Cerebellar cortex (tissue), 1 donor: ENCODE results near the gene MYPN.
A peak's percentile ranks its signal among the peaks of the same experiment; 100 is the strongest.

ENCODE experiments used
- DNase-seq: peaks from one replicate; pipeline ENCODE4 v3.0.0-alpha.2; 2015; ENCODE audit warnings: low spot score

MYPN gene

GRCh38 chr10:68095153-68095552, 14.1 kb upstream of the MYPN start:
- DNase-seq = no peak

- DNase-seq = peak; percentile 78
These were observed 12.3 kb upstream of the MYPN start for GRCh38 chr10:68096913-68097516.

DNA sequence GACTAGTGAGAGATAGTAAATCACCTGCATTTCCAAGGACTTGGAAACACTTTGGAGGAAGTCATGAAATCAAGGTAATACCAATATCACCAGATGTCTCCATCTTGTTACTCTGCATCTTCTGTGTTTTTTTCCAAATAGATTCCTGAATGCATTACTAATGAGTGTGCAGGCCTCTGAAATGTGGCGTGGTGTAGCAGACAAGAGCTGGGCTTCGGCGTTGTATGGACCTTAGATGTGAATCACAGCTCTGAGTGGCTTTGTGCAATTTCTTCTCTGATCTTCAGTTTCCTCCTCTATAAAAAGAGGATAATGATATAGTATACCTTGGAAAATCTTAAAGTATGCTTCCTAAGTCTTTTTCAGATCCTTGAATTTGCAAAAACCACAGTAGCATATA, 9.6 kb upstream of the MYPN start:
- no peak for DNase-seq

GRCh38 chr10:68101066-68101465, 8.2 kb upstream of the MYPN start:
- DNase-seq = no peak

DNA sequence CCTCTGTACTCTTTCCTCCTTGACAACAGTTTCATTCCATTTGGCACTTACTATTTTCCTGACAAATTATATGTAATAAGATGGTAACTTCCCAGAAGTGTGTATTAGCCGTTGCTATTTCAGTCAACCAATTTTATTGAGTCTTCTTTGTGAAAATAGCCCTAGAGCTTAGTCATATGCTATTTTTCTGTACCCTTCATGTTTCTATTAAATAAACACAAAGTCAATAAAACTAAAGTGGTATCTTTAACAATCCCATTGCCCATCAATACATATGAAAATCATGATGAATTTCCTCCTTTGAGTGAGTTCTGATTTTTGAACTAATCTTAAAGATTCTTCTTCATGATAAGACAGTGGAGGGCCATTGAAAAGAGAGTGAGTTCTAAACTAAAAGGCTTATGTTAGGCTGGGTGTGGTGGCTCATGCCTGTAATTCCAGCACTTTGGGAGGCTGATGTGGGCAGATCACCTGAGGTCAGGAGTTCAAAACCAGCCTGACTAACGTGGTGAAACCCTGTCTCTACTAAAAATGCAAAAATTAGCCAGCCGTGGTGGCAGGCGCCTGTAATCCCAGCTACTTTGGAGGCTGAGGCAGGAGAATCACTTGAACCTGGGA, 5.9 kb upstream of the MYPN start:
- no peak for DNase-seq

DNA sequence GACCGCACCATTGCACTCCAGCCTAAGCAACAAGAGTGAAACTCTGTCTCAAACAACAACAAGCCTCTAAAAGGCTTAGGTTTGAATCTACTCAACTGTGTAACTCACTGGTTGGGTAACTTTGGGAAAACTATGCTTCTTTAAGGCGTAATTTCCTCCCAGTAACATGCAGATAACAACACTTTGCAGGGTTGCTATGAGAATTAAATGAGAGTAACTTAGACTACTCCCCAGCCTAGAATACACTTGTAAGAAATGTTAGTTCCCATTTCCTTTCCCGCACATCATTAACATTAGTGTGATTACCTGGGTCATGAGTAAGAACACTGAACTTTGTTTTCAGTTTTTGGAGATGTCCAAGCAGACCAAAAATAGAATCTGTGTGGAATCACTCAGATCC, 5.4 kb upstream of the MYPN start:
- DNase-seq = no peak

- no peak for DNase-seq
These were observed 3.5 kb upstream of the MYPN start for GRCh38 chr10:68105820-68106219.

DNA sequence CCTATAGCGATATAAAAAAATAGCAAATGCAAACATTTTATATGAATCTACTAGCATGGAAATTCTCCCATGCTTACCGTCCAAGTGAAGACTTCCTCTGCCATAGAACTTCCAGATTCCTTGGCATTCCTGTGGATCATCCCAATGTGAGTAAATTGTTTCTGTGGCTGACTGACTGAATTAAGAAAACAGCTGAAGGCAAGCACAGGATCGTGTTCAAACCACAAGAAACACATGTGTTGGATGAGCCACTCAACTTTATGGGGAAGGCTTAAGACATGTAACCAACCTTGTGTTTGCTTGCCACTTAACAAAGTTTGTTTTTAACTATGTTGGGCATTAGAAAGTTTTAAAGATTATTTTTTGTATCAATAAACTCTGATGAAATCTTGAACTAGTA, 2.6 kb upstream of the MYPN start:
- no peak for DNase-seq

DNA sequence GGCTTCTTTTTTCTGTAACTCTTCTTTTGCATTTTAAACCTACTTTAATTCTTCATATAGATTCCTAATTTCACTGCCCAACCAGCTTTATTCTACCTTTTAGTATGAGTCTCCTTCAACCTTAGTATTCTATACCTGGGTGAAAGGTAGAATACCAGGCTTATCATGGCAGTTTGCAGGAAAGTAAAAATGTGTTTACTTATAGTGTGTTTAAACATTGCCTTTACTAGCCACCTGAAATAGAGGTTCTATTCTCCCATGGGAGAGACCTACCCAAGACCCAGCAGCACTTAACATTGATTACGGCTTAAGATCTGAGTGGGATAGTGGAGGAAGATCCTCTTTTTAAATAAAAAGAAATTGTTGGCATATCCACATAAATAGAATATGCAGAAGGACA, 1.6 kb upstream of the MYPN start:
- DNase-seq = no peak

- no peak for DNase-seq
These were observed 1.2 kb upstream of the MYPN start for GRCh38 chr10:68108051-68108450.

DNA sequence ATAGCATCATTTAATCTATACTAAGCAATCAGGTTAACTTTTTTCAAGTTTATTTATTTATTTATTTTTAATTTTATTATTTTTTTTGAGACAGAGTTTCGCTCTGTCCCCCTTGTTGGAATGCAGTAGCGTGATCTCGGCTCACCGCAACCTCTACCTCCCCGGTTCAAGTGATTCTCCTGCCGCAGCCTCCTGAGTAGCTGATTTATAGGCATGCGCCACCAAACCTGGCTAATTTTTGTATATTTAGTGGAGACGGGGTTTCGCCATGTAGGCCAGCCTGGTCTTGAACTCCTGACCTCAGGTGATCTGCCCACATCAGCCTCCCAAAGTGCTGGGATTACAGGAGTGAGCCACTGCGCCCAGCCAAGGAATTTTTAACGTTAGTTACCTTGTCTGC, 635 bp upstream of the MYPN start:
- no peak for DNase-seq

GRCh38 chr10:68110027-68110426, 739 bp downstream of the MYPN start:
- DNase-seq = no peak

DNA sequence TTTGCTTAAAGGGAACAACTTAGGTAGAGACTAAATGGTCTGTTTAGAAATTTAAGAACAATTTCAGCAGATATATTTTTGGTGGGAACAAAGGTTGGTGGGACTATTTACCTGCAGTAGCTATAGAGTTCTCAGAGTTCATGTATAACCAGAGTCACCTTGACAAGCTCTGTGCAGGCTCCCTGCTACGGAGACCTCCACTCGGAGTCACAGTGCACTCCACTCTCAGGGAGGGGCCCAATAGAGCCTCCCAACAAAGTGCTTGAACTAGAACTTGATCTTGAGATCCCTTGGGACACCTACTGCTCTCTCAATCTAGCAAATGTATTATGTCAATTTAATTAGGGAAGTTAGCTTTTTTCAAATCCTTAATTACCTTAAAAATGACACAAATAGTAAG, 2.3 kb downstream of the MYPN start:
- DNase-seq = no peak

- no peak for DNase-seq
These were observed 3.5 kb downstream of the MYPN start for GRCh38 chr10:68112837-68113236.

- DNase-seq = no peak
These were observed 9.4 kb downstream of the MYPN start for GRCh38 chr10:68118657-68119056.

- no peak for DNase-seq
These were observed 11.9 kb downstream of the MYPN start for GRCh38 chr10:68121020-68121743.

DNA sequence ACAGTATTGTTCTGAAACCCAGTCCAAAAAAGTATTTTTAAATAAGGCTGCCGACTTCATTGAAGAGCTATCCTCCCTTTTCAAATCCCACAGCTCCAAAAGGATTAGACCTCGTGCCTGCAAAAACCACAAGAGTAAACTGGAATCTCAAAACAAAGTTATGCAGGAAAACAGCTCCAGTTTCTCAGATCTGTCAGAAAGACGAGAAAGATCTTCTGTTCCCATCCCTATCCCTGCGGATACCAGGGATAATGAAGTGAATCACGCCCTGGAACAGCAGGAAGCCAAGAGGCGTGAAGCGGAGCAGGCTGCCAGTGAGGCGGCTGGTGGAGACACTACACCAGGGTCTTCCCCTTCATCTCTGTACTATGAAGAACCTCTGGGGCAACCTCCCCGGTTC, 12.6 kb downstream of the MYPN start:
- no peak for DNase-seq

DNA sequence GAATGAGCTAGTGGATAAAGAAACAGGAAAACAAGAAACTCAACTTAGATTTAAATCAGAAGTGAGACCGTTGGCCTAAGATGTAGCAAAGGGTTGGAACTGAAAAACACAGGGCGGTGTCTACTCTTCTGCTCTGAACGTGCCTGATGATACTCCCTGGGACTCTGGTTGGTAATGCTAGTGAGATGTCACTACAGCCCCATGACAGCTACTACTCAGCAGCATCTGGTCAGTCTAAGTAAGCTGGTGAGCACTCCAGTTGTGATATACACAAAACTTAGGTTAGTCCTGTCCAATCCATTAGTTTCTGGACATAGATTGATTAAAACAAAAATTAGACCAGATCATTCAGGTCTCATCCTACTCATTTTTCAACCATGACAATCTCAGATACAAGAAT, 15.4 kb downstream of the MYPN start:
- DNase-seq = no peak

DNA sequence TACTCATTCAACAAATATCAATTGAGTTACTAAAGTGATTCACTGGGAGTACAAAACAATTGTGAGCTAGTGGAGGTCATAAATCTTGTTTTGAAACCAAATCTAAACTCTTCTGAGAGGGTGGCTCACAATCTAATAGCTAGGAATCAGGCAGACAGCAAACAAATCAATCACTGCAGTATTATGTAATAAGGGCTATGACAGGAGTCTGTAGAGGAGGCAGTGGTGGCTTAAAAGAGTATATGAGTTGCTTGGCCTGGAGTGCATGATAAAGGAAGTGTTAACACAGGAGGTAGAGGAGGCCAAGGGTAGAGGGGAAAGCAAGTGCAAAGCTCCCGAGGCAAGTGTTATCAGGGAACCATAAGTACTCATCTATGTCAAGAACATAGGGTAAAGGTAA, 16.5 kb downstream of the MYPN start:
- no peak for DNase-seq

GRCh38 chr10:68128015-68128414, 18.7 kb downstream of the MYPN start:
- DNase-seq = no peak

GRCh38 chr10:68132391-68132790, 23.1 kb downstream of the MYPN start:
- no peak for DNase-seq

DNA sequence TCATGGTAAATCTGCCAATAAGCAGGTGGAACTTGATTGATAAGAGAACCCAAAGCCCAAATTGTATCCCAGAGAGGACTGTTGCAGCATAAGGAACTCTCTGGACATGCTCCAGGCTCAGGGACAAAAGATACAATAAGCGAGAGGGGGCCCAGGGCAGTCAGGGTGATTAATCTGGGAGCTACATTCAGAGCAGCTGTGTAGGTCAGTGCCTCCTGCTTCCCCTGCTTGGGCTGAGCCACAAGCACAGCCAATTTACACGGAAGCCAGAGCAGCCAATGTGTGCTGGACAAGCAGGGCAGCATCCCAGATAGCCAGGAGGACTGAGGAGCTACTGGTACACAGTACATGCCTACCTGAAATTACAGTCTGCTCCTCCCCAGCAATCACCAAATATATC, 24.2 kb downstream of the MYPN start:
- DNase-seq = peak; percentile 31

DNA sequence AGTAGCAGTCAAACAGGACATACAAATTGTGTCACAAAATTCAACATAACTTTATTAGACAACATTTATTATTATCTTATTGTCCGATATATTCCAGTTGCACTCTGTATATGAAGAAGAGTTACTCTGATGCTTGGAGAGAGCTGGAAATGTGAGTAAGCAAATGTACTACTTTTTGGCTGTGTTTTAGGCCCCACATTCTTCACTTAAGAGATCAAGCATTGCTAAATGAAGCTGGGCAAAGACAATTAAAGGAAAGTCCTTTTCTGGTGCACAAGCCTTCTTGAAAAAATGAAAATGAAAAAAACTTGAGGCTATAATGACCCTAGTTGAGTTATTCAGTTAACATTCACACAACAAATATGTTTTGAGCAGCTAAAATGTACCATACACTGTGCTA, 26.1 kb downstream of the MYPN start:
- no peak for DNase-seq
